Mesothelial cell of epicardium (in vitro differentiated cells): ENCODE measurements around the gene BCL11B. TPM values are rescaled to one million over a fixed set of nuclear protein-coding genes. Genes with fewer than 3 reads are reported as not detected.

Experiments used
- DNase-seq, 2 experiments: peaks; one replicate each; pipeline ENCODE4 v3.0.0; 2021; ENCODE audit warnings: low spot score in 2 of 2; ENCODE audit not compliant: unreplicated experiment in 2 of 2
- H3K27ac Mint-ChIP-seq: 2 replicates; pipeline ENCODE4 v1.8.0; 2021; ENCODE audit warnings: mixed read lengths
- H3K27me3 Mint-ChIP-seq: 2 replicates; pipeline ENCODE4 v1.8.0; 2021; ENCODE audit warnings: low read depth, mixed read lengths
- H3K36me3 Mint-ChIP-seq: 2 replicates; pipeline ENCODE4 v1.8.0; 2021; ENCODE audit warnings: mixed read lengths
- H3K4me1 Mint-ChIP-seq: 2 replicates; pipeline ENCODE4 v1.8.0; 2021; ENCODE audit warnings: mixed read lengths
- H3K4me3 Mint-ChIP-seq: 2 replicates; pipeline ENCODE4 v1.8.0; 2021; ENCODE audit warnings: mild to moderate bottlenecking, moderate library complexity, mixed read lengths
- H3K9me3 Mint-ChIP-seq: 2 replicates; pipeline ENCODE4 v1.8.0; 2021; ENCODE audit warnings: mixed read lengths
- total RNA-seq: library from RNA; stranded (reverse); gene quantifications from 3 replicates; pipeline ENCODE4 v1.2.1, GENCODE V29; 2021
- TF ChIP-seq, protein P1 (sequence below): fragments of 200-600 bp; sonication (generic); IDR thresholded peaks from one replicate; pipeline ENCODE4 v1.5.0; 2021; ENCODE audit warnings: antibody characterized with exemption; ENCODE audit not compliant: unreplicated experiment

BCL11B gene
- total RNA-seq, 1 donor from 2014 or later = 11.8 TPM

DNA sequence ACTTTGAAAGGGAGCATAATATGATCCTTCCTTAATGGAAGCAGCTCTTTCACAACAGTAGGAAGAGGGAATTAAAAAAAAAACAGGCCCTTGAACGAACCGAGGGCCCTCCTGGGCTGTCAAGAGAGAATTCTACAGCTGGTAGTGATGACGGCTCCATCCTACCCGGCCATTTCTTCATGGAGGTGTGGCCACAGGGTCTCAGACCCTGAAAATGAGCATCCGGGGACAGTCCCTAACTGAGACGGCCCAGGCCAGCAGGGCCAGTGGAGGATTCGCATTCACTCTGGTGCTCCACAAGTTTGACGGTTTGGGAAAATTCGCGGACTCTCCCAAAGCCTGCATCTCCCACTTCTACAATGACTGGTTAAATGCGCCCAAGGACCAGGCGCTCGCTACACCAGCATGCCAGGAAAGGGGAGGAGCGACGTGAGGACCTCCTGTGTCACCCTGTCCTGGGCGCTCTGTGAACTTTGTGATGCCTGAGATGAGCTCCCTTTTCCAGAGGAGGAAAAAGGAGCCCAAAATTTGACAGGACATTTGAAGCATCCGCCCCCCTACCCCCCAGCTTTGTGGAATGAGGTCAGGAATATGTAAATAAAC, 66.8 kb downstream of the BCL11B start:
- H3K4me1 Mint-ChIP-seq = peaks cover 12% of the 10 kb centered on the region
- H3K27ac Mint-ChIP-seq = no peak overlapping the region
- no peak for DNase-seq
- H3K36me3 Mint-ChIP-seq = peaks cover 7% of the 10 kb centered on the region
- TF ChIP-seq, protein P1, sequence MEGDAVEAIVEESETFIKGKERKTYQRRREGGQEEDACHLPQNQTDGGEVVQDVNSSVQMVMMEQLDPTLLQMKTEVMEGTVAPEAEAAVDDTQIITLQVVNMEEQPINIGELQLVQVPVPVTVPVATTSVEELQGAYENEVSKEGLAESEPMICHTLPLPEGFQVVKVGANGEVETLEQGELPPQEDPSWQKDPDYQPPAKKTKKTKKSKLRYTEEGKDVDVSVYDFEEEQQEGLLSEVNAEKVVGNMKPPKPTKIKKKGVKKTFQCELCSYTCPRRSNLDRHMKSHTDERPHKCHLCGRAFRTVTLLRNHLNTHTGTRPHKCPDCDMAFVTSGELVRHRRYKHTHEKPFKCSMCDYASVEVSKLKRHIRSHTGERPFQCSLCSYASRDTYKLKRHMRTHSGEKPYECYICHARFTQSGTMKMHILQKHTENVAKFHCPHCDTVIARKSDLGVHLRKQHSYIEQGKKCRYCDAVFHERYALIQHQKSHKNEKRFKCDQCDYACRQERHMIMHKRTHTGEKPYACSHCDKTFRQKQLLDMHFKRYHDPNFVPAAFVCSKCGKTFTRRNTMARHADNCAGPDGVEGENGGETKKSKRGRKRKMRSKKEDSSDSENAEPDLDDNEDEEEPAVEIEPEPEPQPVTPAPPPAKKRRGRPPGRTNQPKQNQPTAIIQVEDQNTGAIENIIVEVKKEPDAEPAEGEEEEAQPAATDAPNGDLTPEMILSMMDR = no peak
- H3K27me3 Mint-ChIP-seq = no peaks in the 10 kb centered on the region
- H3K9me3 Mint-ChIP-seq = no peaks in the 10 kb centered on the region
- no peak overlapping the region for H3K4me3 Mint-ChIP-seq

DNA sequence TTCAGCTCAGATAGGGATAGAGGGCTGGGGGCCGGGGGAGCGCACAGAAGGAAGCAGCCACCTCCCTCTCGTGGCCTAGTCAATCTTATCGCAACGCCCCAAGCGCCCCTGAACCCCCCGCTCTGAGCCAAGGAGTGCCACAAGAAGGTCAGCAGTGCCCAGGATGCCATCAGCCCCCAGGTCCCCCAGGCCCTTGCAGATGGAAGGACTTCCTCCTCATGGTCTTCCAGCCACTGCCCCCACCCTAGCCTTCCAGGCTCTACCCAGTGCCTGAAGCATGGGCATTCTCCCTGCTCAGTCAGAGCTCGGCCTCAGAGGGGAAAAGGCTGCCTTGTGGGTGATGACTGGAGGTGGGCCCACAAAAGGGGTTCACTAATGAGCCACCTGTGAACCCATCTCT, 68.2 kb downstream of the BCL11B start:
- Mint-ChIP-seq H3K36me3 (peaks cover 8% of the 10 kb centered on the region), H3K4me1 (peaks cover 20% of the 10 kb centered on the region), H3K27ac (no peak overlapping the region), H3K9me3 (no peaks in the 10 kb centered on the region), H3K4me3 (no peak overlapping the region), H3K27me3 (no peaks in the 10 kb centered on the region)
- TF ChIP-seq, protein P1 = no peak
- DNase-seq = no peak

DNA sequence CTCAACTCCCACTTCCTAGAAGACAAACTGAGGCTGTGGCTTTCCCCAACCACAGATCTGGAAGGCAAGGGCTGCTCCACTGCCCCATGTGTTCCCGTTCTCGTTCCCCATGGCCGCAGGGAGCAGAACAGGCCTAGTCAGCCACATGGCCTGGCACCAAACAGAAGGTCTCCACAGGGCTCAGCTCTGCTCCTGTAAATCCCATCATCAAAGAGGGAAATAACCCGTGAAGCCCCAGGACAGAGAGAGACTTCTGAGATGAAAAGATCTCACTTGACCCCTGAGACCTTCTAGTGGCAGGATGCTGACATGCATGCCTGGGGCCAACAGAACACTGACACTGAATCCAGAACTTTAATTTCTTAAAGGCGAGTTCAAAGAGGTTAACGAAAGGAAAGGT, 68.9 kb downstream of the BCL11B start:
- no peaks in the 10 kb centered on the region for H3K9me3 Mint-ChIP-seq
- no peak for DNase-seq
- no peak overlapping the region for H3K4me3 Mint-ChIP-seq
- TF ChIP-seq, protein P1 = no peak
- H3K27me3 Mint-ChIP-seq = no peaks in the 10 kb centered on the region
- no peak overlapping the region for H3K27ac Mint-ChIP-seq
- peaks cover 16% of the 10 kb centered on the region for H3K4me1 Mint-ChIP-seq
- peaks cover 10% of the 10 kb centered on the region for H3K36me3 Mint-ChIP-seq

DNA sequence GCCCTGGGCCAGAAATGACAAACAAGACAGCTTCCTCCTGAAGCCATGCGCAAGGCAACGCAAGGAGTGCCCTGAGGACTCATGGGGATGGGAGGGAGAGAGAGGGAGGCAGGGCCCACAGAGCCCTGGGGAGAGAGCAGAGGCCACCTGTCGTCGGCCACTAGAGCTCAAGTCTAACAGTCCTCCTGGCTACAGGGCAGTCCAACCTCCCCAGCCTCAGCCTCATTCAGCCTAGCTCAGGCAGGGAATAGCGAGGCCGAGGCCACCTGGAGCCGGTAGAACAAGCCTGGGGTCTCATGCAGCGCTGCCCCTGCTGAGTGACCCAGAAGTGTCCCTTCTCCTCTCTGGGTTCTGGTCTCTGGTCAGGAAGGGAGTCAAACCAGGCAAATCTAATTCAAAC, 69.5 kb downstream of the BCL11B start:
- H3K27ac Mint-ChIP-seq = no peak overlapping the region
- H3K27me3 Mint-ChIP-seq = no peaks in the 10 kb centered on the region
- TF ChIP-seq, protein P1 = no peak
- H3K4me3 Mint-ChIP-seq = no peak overlapping the region
- peaks cover 18% of the 10 kb centered on the region for H3K4me1 Mint-ChIP-seq
- H3K9me3 Mint-ChIP-seq = no peaks in the 10 kb centered on the region
- no peak for DNase-seq
- peaks cover 10% of the 10 kb centered on the region for H3K36me3 Mint-ChIP-seq

DNA sequence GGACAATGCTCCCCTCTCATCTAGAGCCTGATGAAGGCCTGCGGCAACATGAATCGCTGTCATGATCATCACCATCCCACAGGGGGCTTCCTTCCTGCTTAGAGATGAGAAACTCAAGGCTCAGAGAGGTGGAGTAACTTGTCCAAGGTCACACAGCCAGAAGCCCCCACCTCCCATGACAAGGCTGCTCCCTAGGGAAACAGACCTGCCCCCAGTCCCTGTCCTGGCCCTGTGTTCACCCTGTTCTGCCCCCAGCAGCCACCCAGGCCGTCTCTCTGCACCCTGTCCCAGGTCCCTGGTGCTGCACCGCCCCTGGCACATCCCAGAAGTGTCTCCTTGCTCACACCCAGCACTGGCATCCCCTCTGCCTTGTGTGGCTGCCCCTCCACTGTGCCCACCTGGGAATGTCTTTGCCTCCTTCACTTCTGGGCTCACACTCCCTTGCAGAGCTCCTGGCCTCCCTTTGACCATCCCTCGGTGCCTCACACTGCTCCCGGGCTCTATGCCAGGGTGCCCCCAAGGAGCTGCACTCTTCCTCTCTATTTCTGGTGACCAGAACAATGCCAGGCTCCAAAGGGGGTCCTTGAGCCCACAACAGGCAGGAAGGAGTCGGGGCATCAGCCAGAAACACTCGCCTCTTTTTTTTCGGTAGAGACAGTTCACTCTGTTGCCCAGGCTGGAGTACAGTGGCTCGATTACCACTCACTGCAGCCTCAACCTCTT, 70.5 kb downstream of the BCL11B start:
- TF ChIP-seq, protein P1 = no peak
- Mint-ChIP-seq H3K27me3 (no peaks in the 10 kb centered on the region), H3K4me1 (peaks cover 23% of the 10 kb centered on the region), H3K36me3 (peaks cover 10% of the 10 kb centered on the region), H3K27ac (no peak overlapping the region), H3K9me3 (no peaks in the 10 kb centered on the region), H3K4me3 (no peak overlapping the region)
- no peak for DNase-seq
